Trophoblast cell (in vitro differentiated cells and primary cell): Measurements from ENCODE around the gene C12orf54.
"Not testable (repeated sequence)": the region's sequence is repeated elsewhere in the genome, so short reads cannot be mapped to it uniquely, and the experiment has no call there.

Experiments
- DNase-seq, 2 donors: peaks; one replicate each; pipeline ENCODE4 v3.0.0-alpha.2; 2016
- H2AFZ ChIP-seq: 2 replicates; pipeline ENCODE4 v1.6.1; 2013; ENCODE audit warnings: low read length, moderate library complexity, mild to moderate bottlenecking; ENCODE audit not compliant: insufficient read depth, poor library complexity
- H2AK5ac ChIP-seq: 2 replicates; pipeline ENCODE4 v1.6.1; 2013; ENCODE audit warnings: mild to moderate bottlenecking, low read length
- H2BK120ac ChIP-seq: 2 replicates; pipeline ENCODE4 v1.6.1; 2013; ENCODE audit warnings: low read length, mild to moderate bottlenecking, moderate library complexity; ENCODE audit not compliant: insufficient read depth, poor library complexity
- H2BK12ac ChIP-seq: 2 replicates; pipeline ENCODE4 v1.6.1; 2013; ENCODE audit warnings: mild to moderate bottlenecking, low read length, moderate library complexity
- H2BK5ac ChIP-seq: 2 replicates; pipeline ENCODE4 v1.6.1; 2013; ENCODE audit warnings: low read length, low read depth, moderate library complexity, mild to moderate bottlenecking; ENCODE audit not compliant: poor library complexity
- H3K14ac ChIP-seq: 2 replicates; pipeline ENCODE4 v1.6.1; 2013; ENCODE audit warnings: mild to moderate bottlenecking, low read length
- H3K18ac ChIP-seq: 2 replicates; pipeline ENCODE4 v1.6.1; 2013; ENCODE audit warnings: mild to moderate bottlenecking, low read length
- H3K23ac ChIP-seq: 2 replicates; pipeline ENCODE4 v1.6.1; 2013; ENCODE audit warnings: low read length
- H3K27ac ChIP-seq: 2 replicates; pipeline ENCODE4 v1.5.1; 2013; ENCODE audit warnings: low read depth, mild to moderate bottlenecking, inconsistent platforms, low read length, moderate library complexity
- H3K27me3 ChIP-seq: 2 replicates; pipeline ENCODE4 v1.6.1; 2013; ENCODE audit warnings: inconsistent platforms, mild to moderate bottlenecking, low read length, moderate library complexity; ENCODE audit not compliant: insufficient read depth
- H3K36me3 ChIP-seq, 2 experiments: 1 replicate in 1 of 2; 2 replicates in 1 of 2; pipeline ENCODE4 v1.6.1; 2013; ENCODE audit warnings: low read length in 2 of 2, mild to moderate bottlenecking in 2 of 2, moderate library complexity in 1 of 2; ENCODE audit not compliant: insufficient read depth in 2 of 2, control insufficient read depth in 1 of 2
- H3K4ac ChIP-seq: 2 replicates; pipeline ENCODE4 v1.6.1; 2013; ENCODE audit warnings: low read depth, mild to moderate bottlenecking, low read length, moderate library complexity
- H3K4me1 ChIP-seq, 2 experiments: 1 replicate in 1 of 2; 2 replicates in 1 of 2; pipeline ENCODE4 v1.6.1; 2013; ENCODE audit warnings: low read length in 2 of 2, mild to moderate bottlenecking in 2 of 2, moderate library complexity in 1 of 2; ENCODE audit not compliant: insufficient read depth in 2 of 2, control insufficient read depth in 1 of 2
- H3K4me2 ChIP-seq: 2 replicates; pipeline ENCODE4 v1.6.1; 2013; ENCODE audit warnings: inconsistent platforms, mild to moderate bottlenecking, low read length, moderate library complexity
- H3K4me3 ChIP-seq: 2 replicates; pipeline ENCODE4 v1.5.1; 2013; ENCODE audit warnings: mild to moderate bottlenecking, low read depth, low read length, inconsistent platforms
- H3K79me1 ChIP-seq: one replicate; pipeline ENCODE4 v1.6.1; 2013; ENCODE audit warnings: low read length
- H3K79me2 ChIP-seq: 2 replicates; pipeline ENCODE4 v1.6.1; 2013; ENCODE audit warnings: low read length, mild to moderate bottlenecking; ENCODE audit not compliant: control insufficient read depth, insufficient read depth, poor library complexity
- H3K9ac ChIP-seq: 2 replicates; pipeline ENCODE4 v1.6.1; 2013; ENCODE audit warnings: mild to moderate bottlenecking, low read length
- H3K9me3 ChIP-seq: 2 replicates; pipeline ENCODE4 v1.6.1; 2013; ENCODE audit warnings: low read depth, mild to moderate bottlenecking, control low read depth, inconsistent platforms, low read length; ENCODE audit not compliant: insufficient read depth
- H4K12ac ChIP-seq: 2 replicates; pipeline ENCODE4 v1.6.1; 2013; ENCODE audit warnings: low read depth, mild to moderate bottlenecking, low read length, moderate library complexity
- H4K8ac ChIP-seq: 2 replicates; pipeline ENCODE4 v1.6.1; 2013; ENCODE audit warnings: low read depth, mild to moderate bottlenecking, low read length, moderate library complexity
- H4K91ac ChIP-seq: one replicate; pipeline ENCODE4 v1.6.1; 2013; ENCODE audit warnings: low read depth, mild to moderate bottlenecking, low read length, moderate library complexity
- WGBS: extraction: QIAGEN DNeasy Blood & Tissue Kit; methylation state at CpG from one replicate; pipeline ENCODE4 v1.1.7; 2013; ENCODE audit warnings: missing lambda C conversion rate; ENCODE audit not compliant: insufficient read length, insufficient coverage; ENCODE audit errors: extremely low coverage; 5-methylcytosine and 5-hydroxymethylcytosine counted together

Gene C12orf54

DNA sequence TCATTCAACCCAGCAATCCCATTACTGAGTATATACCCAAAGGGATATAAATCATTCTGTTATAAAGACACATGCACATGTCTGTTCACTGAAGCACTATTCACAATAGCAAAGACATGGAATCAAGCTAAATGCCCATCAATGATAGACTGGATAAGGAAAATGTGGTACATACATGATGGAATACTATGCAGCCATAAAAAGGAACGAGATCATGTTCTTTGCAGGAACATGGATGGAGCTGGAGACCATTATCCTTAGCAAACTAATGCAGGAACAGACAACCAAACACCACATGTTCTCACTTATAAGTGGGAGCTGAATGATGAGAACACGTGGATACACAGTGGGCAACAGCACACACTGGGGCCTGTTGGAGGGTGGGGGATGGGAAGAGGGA, 29.3 kb upstream of the C12orf54 start:
- H2BK120ac ChIP-seq, H3K23ac ChIP-seq, H2AK5ac ChIP-seq, H3K9ac ChIP-seq, H3K4me2 ChIP-seq, H3K9me3 ChIP-seq, H2BK12ac ChIP-seq, H2AFZ ChIP-seq, H3K14ac ChIP-seq, H3K4me3 ChIP-seq, H3K27me3 ChIP-seq, H3K18ac ChIP-seq, H4K91ac ChIP-seq, H4K12ac ChIP-seq, H3K27ac ChIP-seq, H3K79me1 ChIP-seq, DNase-seq, H3K79me2 ChIP-seq, H3K4me1 ChIP-seq, H4K8ac ChIP-seq, H3K36me3 ChIP-seq, H3K4ac ChIP-seq, H2BK5ac ChIP-seq: not testable (repeated sequence)
- WGBS = no CpG with 5 or more reads among the region's 2 CpGs

DNA sequence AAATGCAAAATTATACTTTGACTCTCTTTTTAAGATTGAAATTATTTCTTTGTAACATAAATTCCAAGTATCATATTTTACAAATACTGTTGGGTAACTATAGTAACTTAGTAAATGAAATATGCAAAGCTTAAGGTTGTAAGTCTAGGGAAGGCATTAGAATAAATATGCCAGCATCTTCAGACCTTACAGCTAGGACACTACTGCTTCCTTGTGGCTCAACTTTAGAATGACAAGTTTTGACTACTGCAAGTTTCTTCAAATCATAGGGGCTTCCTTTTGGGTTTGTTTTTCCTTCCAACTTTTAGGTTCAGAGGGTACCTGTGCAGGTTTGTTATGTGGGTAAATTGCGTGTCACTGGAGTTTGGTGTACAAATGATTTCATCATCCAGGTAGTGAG, 27.6 kb upstream of the C12orf54 start:
- no peak overlapping the region for H2AK5ac ChIP-seq
- no peak overlapping the region for H2BK5ac ChIP-seq
- H3K4me2 ChIP-seq = no peak overlapping the region
- peak; percentile 5 to 67 for DNase-seq
- no peak overlapping the region for H3K9ac ChIP-seq
- H3K36me3 ChIP-seq = no peaks in the 10 kb centered on the region
- H4K12ac ChIP-seq = no peak overlapping the region
- no peak overlapping the region for H2BK120ac ChIP-seq
- H3K4me1 ChIP-seq = no peaks in the 10 kb centered on the region
- no peak overlapping the region for H2BK12ac ChIP-seq
- H3K23ac ChIP-seq = no peak overlapping the region
- H3K27ac ChIP-seq = no peak overlapping the region
- no peak overlapping the region for H4K8ac ChIP-seq
- no peaks in the 10 kb centered on the region for H3K79me2 ChIP-seq
- no peak overlapping the region for H3K18ac ChIP-seq
- H3K4ac ChIP-seq = no peak overlapping the region
- no peak overlapping the region for H3K4me3 ChIP-seq
- H3K27me3 ChIP-seq = no peaks in the 10 kb centered on the region
- no CpG with 5 or more reads among the region's 1 CpG for whole genome bisulfite sequencing
- H3K79me1 ChIP-seq = no peaks in the 10 kb centered on the region
- H3K9me3 ChIP-seq = peaks cover 4% of the 10 kb centered on the region
- no peak overlapping the region for H3K14ac ChIP-seq
- H4K91ac ChIP-seq = no peak overlapping the region
- H2AFZ ChIP-seq = no peak overlapping the region

DNA sequence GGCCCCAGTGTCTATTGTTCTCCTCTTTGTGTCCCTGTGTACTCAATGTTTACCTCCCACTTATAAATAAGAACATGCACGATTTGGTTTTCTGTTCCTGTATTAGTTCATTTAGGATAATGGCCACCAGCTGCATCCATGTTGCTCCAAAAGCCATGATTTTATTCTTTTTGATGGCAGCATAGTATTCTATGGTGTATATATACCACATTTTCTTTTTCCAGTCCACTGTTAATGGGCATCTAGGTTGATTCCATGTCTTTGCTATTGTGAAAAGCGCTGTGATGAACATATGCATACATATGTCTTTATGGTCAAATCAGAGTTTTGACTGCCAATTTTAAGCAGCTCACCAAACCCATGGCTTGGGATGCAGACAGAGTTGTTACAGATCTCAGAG, 27.2 kb upstream of the C12orf54 start:
- Histone ChIP-seq H2BK12ac (no peak overlapping the region), H3K4me2 (no peak overlapping the region), H2BK120ac (no peak overlapping the region), H3K4me1 (no peaks in the 10 kb centered on the region), H3K18ac (no peak overlapping the region), H3K27me3 (no peaks in the 10 kb centered on the region), H2AK5ac (no peak overlapping the region), H3K36me3 (no peaks in the 10 kb centered on the region), H3K14ac (no peak overlapping the region), H3K4ac (no peak overlapping the region), H4K8ac (no peak overlapping the region), H4K91ac (no peak overlapping the region), H3K23ac (no peak overlapping the region), H2BK5ac (no peak overlapping the region), H3K27ac (no peak overlapping the region), H3K79me2 (no peaks in the 10 kb centered on the region), H3K4me3 (no peak overlapping the region), H2AFZ (no peak overlapping the region), H3K79me1 (no peaks in the 10 kb centered on the region), H3K9ac (no peak overlapping the region), H3K9me3 (peaks cover 4% of the 10 kb centered on the region), H4K12ac (no peak overlapping the region)
- DNase-seq = no peak
- no CpG with 5 or more reads among the region's 2 CpGs for WGBS

DNA sequence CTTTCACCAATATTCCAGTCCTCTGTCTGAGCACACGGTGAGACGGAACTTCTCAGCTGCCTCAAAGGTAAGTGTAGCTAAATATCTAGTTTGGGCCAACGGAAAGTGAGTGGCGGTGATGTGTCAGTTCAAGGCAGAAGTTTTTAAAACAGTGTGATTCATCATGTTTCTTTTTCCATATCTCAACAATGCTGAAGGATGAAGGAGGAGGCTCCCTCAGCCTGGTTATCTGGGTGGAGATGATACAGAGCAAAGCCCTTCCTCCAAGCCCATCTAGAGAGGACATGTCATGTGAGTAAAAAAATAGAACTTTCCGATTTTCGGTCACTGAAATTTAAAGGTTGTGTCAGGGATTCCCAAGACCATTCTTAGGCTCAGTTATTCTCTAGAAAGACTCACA, 23.0 kb upstream of the C12orf54 start:
- Histone ChIP-seq H3K4me3 (no peak overlapping the region), H4K12ac (no peak overlapping the region), H3K27me3 (no peaks in the 10 kb centered on the region), H3K14ac (no peak overlapping the region), H2BK12ac (no peak overlapping the region), H4K91ac (no peak overlapping the region), H3K79me2 (no peaks in the 10 kb centered on the region), H2AFZ (no peak overlapping the region), H3K4me2 (no peak overlapping the region), H3K9ac (no peak overlapping the region), H4K8ac (no peak overlapping the region), H3K79me1 (no peaks in the 10 kb centered on the region), H3K23ac (no peak overlapping the region), H2BK5ac (no peak overlapping the region), H3K4me1 (no peaks in the 10 kb centered on the region), H2BK120ac (no peak overlapping the region), H2AK5ac (no peak overlapping the region), H3K18ac (no peak overlapping the region), H3K27ac (no peak overlapping the region), H3K36me3 (no peaks in the 10 kb centered on the region), H3K4ac (no peak overlapping the region), H3K9me3 (peaks cover 2% of the 10 kb centered on the region)
- DNase-seq = no peak
- no CpG with 5 or more reads among the region's 6 CpGs for WGBS
